Measurements from ENCODE around the gene JAKMIP2.

The JAKMIP2 gene

GRCh38 chr5:147789820-147790219, 7.3 kb upstream of the JAKMIP2 start:
- no peak for DNase-seq (ENCODE audit: low read depth in 2 of 2, low spot score in 1 of 2)

GRCh38 chr5:147788023-147788422, 5.5 kb upstream of the JAKMIP2 start:
- DNase-seq (ENCODE audit: low read depth in 2 of 2, low spot score in 1 of 2): no peak

GRCh38 chr5:147786142-147786541, 3.6 kb upstream of the JAKMIP2 start:
- DNase-seq (ENCODE audit: low read depth in 2 of 2, low spot score in 1 of 2): no peak

- DNase-seq (ENCODE audit: low read depth in 2 of 2, low spot score in 1 of 2): no peak
These were observed 1.8 kb upstream of the JAKMIP2 start for GRCh38 chr5:147784146-147784987.

GRCh38 chr5:147780924-147781573, 1.5 kb downstream of the JAKMIP2 start:
- DNase-seq (ENCODE audit: low read depth in 2 of 2, low spot score in 1 of 2): no peak

GRCh38 chr5:147779694-147780093, 2.8 kb downstream of the JAKMIP2 start:
- DNase-seq (ENCODE audit: low read depth in 2 of 2, low spot score in 1 of 2): no peak

GRCh38 chr5:147776989-147777388, 5.5 kb downstream of the JAKMIP2 start:
- DNase-seq (ENCODE audit: low read depth in 2 of 2, low spot score in 1 of 2): no peak

GRCh38 chr5:147773587-147773986, 8.9 kb downstream of the JAKMIP2 start:
- DNase-seq (ENCODE audit: low read depth in 2 of 2, low spot score in 1 of 2): no peak

- no peak for DNase-seq (ENCODE audit: low read depth in 2 of 2, low spot score in 1 of 2)
These were observed 9.4 kb downstream of the JAKMIP2 start for GRCh38 chr5:147773139-147773538.

GRCh38 chr5:147767048-147767447, 15.5 kb downstream of the JAKMIP2 start:
- DNase-seq (ENCODE audit: low read depth in 2 of 2, low spot score in 1 of 2): no peak

- DNase-seq (ENCODE audit: low read depth in 2 of 2, low spot score in 1 of 2): no peak
These were observed 18.6 kb downstream of the JAKMIP2 start for GRCh38 chr5:147763791-147764525.

GRCh38 chr5:147760086-147760875, 22.2 kb downstream of the JAKMIP2 start:
- no peak for DNase-seq (ENCODE audit: low read depth in 2 of 2, low spot score in 1 of 2)

GRCh38 chr5:147759441-147759840, 23.1 kb downstream of the JAKMIP2 start:
- DNase-seq (ENCODE audit: low read depth in 2 of 2, low spot score in 1 of 2): no peak

- DNase-seq (ENCODE audit: low read depth in 2 of 2, low spot score in 1 of 2): no peak
These were observed 26.0 kb downstream of the JAKMIP2 start for GRCh38 chr5:147756566-147756965.

- DNase-seq (ENCODE audit: low read depth in 2 of 2, low spot score in 1 of 2): no peak
These were observed 28.0 kb downstream of the JAKMIP2 start for GRCh38 chr5:147754372-147755122.

GRCh38 chr5:147753765-147754164, 28.8 kb downstream of the JAKMIP2 start:
- no peak for DNase-seq (ENCODE audit: low read depth in 2 of 2, low spot score in 1 of 2)

- no peak for DNase-seq (ENCODE audit: low read depth in 2 of 2, low spot score in 1 of 2)
These were observed 29.8 kb downstream of the JAKMIP2 start for GRCh38 chr5:147752666-147753290.

- no peak for DNase-seq (ENCODE audit: low read depth in 2 of 2, low spot score in 1 of 2)
These were observed 30.5 kb downstream of the JAKMIP2 start for GRCh38 chr5:147752033-147752432.

- no peak for DNase-seq (ENCODE audit: low read depth in 2 of 2, low spot score in 1 of 2)
These were observed 31.2 kb downstream of the JAKMIP2 start for GRCh38 chr5:147751156-147751830.
